HL-60 (cell line): ENCODE results near the gene TKTL1.

Experiments used
- CTCF ChIP-seq: IDR thresholded peaks from one replicate; pipeline ENCODE4 v1.5.1; 2011; ENCODE audit warnings: low read length, control low read depth, inconsistent platforms; ENCODE audit not compliant: insufficient read depth
- POLR2AphosphoS5 ChIP-seq: IDR thresholded peaks from 2 replicates; pipeline ENCODE4 v1.6.1; 2012; ENCODE audit warnings: low read depth

GRCh38 chrX:154352012-154352401 is 56.4 kb downstream of the TKTL1 start:
- no peak for TF ChIP-seq CTCF
- TF ChIP-seq POLR2AphosphoS5: no peak
